Measurements from ENCODE around the gene ZNF423. TPM values are rescaled to one million over a fixed set of nuclear protein-coding genes. Genes with fewer than 3 reads are reported as not detected.

Gene ZNF423
- total and polyA plus RNA-seq, 7 donors = 0.69 to 19.7 (median 3.6) TPM

DNA sequence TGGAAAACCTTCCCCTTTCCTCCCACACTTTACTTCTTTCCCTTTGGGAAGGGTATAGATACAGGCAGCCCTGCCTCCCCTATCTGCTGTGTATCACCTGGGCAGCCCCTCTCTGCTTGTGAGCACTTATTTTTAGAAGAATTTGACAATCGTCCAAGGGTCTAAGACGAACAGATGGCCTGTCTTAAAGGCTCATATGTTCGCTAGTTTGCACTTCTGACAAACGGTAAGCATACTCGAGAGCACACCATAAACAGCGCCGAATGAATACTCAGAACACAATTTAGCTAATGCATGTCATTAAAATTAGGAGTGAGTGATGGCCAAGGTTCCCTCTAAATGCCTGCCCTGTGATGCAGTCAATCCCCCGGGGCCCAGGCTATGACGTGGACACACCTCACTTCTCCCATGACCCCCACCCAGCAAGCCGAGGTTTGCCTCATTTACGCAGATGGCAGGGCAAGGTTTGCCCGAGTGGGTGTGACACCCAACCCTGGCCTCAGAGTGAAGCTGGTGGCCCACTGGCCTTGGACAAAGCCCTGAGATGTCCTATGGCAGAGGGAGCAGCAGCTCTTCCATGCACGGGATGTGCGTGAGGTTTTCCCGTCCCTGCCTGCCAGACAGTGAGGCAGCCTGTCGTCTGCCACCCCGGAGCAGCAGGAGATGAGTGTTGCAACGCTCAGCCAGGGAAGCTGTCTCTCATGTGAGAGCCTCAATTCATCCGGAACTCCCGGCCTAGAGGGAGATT is 357.1 kb downstream of the ZNF423 start:
- TF ChIP-seq POLR2A (IDR thresholded peaks at IDR 0.05) (no peak), POLR2AphosphoS5 (IDR thresholded peaks at IDR 0.05) (no peak), EP300 (IDR thresholded peaks at IDR 0.05) (no peak)
- TF ChIP-seq, protein P1, sequence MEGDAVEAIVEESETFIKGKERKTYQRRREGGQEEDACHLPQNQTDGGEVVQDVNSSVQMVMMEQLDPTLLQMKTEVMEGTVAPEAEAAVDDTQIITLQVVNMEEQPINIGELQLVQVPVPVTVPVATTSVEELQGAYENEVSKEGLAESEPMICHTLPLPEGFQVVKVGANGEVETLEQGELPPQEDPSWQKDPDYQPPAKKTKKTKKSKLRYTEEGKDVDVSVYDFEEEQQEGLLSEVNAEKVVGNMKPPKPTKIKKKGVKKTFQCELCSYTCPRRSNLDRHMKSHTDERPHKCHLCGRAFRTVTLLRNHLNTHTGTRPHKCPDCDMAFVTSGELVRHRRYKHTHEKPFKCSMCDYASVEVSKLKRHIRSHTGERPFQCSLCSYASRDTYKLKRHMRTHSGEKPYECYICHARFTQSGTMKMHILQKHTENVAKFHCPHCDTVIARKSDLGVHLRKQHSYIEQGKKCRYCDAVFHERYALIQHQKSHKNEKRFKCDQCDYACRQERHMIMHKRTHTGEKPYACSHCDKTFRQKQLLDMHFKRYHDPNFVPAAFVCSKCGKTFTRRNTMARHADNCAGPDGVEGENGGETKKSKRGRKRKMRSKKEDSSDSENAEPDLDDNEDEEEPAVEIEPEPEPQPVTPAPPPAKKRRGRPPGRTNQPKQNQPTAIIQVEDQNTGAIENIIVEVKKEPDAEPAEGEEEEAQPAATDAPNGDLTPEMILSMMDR (IDR thresholded peaks at IDR 0.05) = no peak
- WGBS, 2 donors = 57 to 80% methylated on average over 20 of the region's 20 CpGs
- no peak for DNase-seq
- H3K36me3 ChIP-seq = no peaks in the 10 kb centered on the region
- no peak overlapping the region for H3K27ac ChIP-seq
- intact Hi-C loops (cut with DNase I) = no loop called here
- no peak overlapping the region for H3K4me3 ChIP-seq
- H3K27me3 ChIP-seq = no peaks in the 10 kb centered on the region
- H3K4me1 ChIP-seq = no peaks in the 10 kb centered on the region
- H3K9me3 ChIP-seq = no peaks in the 10 kb centered on the region

DNA sequence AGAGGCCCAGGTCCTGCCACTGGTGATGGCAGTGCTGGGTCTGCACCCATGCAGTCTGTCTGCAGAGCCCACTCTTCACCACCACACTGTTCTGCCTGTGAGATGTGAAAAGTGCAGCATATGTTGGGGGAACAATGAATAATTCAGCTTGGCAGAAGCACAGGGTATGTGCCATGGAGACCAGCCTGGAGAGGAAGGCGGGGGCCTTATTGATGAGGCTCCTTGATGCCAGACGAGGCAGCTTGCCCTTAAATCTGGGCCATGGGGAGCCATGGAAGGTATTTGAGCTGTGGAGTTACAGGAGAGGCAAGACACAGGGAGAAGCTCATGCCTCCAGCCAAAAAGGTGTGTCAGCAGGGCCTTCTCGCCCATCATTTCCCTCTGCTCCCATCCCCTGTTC is 357.6 kb downstream of the ZNF423 start:
- H3K36me3 ChIP-seq = no peaks in the 10 kb centered on the region
- 87 to 92% methylated on average over 3 of the region's 3 CpGs for WGBS, 2 donors
- no peaks in the 10 kb centered on the region for H3K27me3 ChIP-seq
- no peak overlapping the region for H3K27ac ChIP-seq
- H3K4me1 ChIP-seq = no peaks in the 10 kb centered on the region
- no peaks in the 10 kb centered on the region for H3K9me3 ChIP-seq
- no peak for DNase-seq
- H3K4me3 ChIP-seq = no peak overlapping the region
- no peak for TF ChIP-seq POLR2A (IDR thresholded peaks at IDR 0.05)
- no peak for TF ChIP-seq EP300 (IDR thresholded peaks at IDR 0.05)
- TF ChIP-seq, protein P1 (IDR thresholded peaks at IDR 0.05) = no peak
- no peak for TF ChIP-seq POLR2AphosphoS5 (IDR thresholded peaks at IDR 0.05)
- intact Hi-C loops (cut with DNase I) = no loop called here

DNA sequence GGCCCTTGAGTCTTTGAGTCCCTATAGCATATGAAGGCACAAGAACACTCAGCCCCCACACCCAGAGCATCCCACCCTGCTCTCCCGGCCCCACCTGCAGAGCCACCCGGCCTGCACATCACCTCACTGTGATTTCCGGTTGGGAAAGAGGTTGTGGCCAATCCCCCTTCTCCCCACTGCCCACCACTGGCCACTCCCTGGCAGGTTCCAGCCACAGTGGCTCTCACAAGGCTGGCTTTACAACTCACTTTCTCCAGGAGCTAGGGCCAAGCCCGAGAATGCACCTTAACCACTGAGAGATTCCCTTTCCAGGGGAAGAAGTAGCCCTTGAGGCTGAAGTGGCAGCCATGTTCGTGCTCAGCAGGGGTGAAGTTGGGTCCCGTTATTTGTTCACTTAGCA is 358.4 kb downstream of the ZNF423 start:
- intact Hi-C loops (cut with DNase I) = no loop called here
- no peak for DNase-seq
- WGBS, 2 donors = 92 to 94% methylated on average over 6 of the region's 6 CpGs

DNA sequence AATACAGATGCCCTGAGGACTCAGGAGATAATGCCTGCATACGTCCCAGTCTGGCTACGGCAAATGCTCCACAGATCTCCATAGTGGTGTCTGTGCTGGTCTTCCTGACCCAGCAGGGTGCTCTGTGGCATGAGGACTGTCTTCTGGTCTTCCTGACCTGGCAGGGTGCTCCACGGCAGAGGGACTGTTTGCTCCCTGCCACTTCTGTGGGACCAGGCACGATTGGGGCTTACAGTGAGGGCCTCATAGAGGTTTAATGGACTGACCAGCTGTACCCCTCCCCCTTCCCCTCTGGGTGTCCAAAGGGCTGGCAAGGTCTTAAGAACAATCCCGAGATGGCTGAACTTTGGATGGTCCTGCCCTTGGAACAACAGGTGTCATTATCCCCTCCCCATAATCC is 359.3 kb downstream of the ZNF423 start:
- no peak for TF ChIP-seq POLR2AphosphoS5 (IDR thresholded peaks at IDR 0.05)
- TF ChIP-seq, protein P1 (IDR thresholded peaks at IDR 0.05) = no peak
- TF ChIP-seq EP300 (IDR thresholded peaks at IDR 0.05) = no peak
- TF ChIP-seq POLR2A (IDR thresholded peaks at IDR 0.05) = no peak
- no peak for DNase-seq
- Histone ChIP-seq H3K27ac (no peak overlapping the region), H3K4me3 (no peak overlapping the region), H3K36me3 (no peaks in the 10 kb centered on the region), H3K9me3 (no peaks in the 10 kb centered on the region), H3K27me3 (no peaks in the 10 kb centered on the region), H3K4me1 (peaks cover 0 to 11% (median 8%) of the 10 kb centered on the region in 4 donors)
- intact Hi-C loops (cut with DNase I) = no loop called here
- WGBS, 2 donors = 78 to 90% methylated on average over 5 of the region's 5 CpGs

More for the DNA sequence above, 358.4 kb downstream of the ZNF423 start:
- no peak overlapping the region for H3K27ac ChIP-seq
- peaks cover 0 to 3% (median 2%) of the 10 kb centered on the region in 4 donors for H3K4me1 ChIP-seq
- no peaks in the 10 kb centered on the region for H3K36me3 ChIP-seq
- H3K9me3 ChIP-seq = no peaks in the 10 kb centered on the region
- no peak overlapping the region for H3K4me3 ChIP-seq
- TF ChIP-seq, protein P1 (IDR thresholded peaks at IDR 0.05) = no peak
- TF ChIP-seq POLR2A (IDR thresholded peaks at IDR 0.05) (no peak), POLR2AphosphoS5 (IDR thresholded peaks at IDR 0.05) (no peak), EP300 (IDR thresholded peaks at IDR 0.05) (no peak)
- H3K27me3 ChIP-seq = no peaks in the 10 kb centered on the region
